GM10266 (cell line): ENCODE measurements around the gene B4GALT4.
"Not testable (repeated sequence)": the region's sequence is repeated elsewhere in the genome, so short reads cannot be mapped to it uniquely, and the experiment has no call there.

ENCODE experiments used
- DNase-seq: peaks from one replicate; pipeline ENCODE4 v3.0.0; 2012; ENCODE audit errors: extremely low spot score
- CTCF ChIP-seq: IDR thresholded peaks from 2 replicates; pipeline ENCODE4 v1.5.1; 2012; ENCODE audit warnings: mild to moderate bottlenecking, low read depth; ENCODE audit not compliant: control insufficient read depth, insufficient read depth; ENCODE audit errors: missing control alignments

Gene B4GALT4

GRCh38 chr3:119177321-119177720 is 63.4 kb downstream of the B4GALT4 start:
- DNase-seq = no peak
- TF ChIP-seq CTCF = no peak

- TF ChIP-seq CTCF = no peak
- no peak for DNase-seq
These were observed 63.9 kb downstream of the B4GALT4 start for GRCh38 chr3:119176778-119177177.

- no peak for DNase-seq
- no peak for TF ChIP-seq CTCF
These were observed 64.6 kb downstream of the B4GALT4 start for GRCh38 chr3:119175872-119176756.

- no peak for DNase-seq
- no peak for TF ChIP-seq CTCF
These were observed 67.4 kb downstream of the B4GALT4 start, which contains the start of gene UPK1B for GRCh38 chr3:119173325-119173724. Gene UPK1B (plus strand): TSS chr3:119173598. CDS start chr3:119186742, 13,144 bp downstream.

GRCh38 chr3:119170821-119171220 is 69.9 kb downstream of the B4GALT4 start:
- no peak for DNase-seq
- no peak for TF ChIP-seq CTCF

- not testable (repeated sequence) for DNase-seq
These were observed 75.9 kb downstream of the B4GALT4 start for GRCh38 chr3:119164745-119165144.
